Hematopoietic multipotent progenitor cell treated with erythropoietin and hydrocortisone succinate and interleukin-3 and kit ligand, for 6 days (in vitro differentiated cells): ENCODE data around the gene PPM1H.

Source experiments
- DNase-seq: peaks from one replicate; pipeline ENCODE4 v3.0.0-alpha.2; 2015

The PPM1H gene

GRCh38 chr12:62868820-62869219 lies 66.1 kb downstream of the PPM1H start:
- no peak for DNase-seq

GRCh38 chr12:62866451-62867082 lies 68.4 kb downstream of the PPM1H start:
- peak; percentile 36 for DNase-seq

GRCh38 chr12:62865937-62866336 lies 69.0 kb downstream of the PPM1H start:
- DNase-seq: no peak

- DNase-seq: no peak
Observed at GRCh38 chr12:62865065-62865464, 69.9 kb downstream of the PPM1H start.

- no peak for DNase-seq
Observed at GRCh38 chr12:62862259-62862881, 72.6 kb downstream of the PPM1H start.

GRCh38 chr12:62861586-62861985 lies 73.4 kb downstream of the PPM1H start:
- DNase-seq: no peak

GRCh38 chr12:62860501-62861411 lies 74.2 kb downstream of the PPM1H start:
- DNase-seq: no peak

- no peak for DNase-seq
Observed at GRCh38 chr12:62860020-62860419, 74.9 kb downstream of the PPM1H start.

- peak; percentile 62 for DNase-seq
Observed at GRCh38 chr12:62859321-62859737, 75.6 kb downstream of the PPM1H start.

GRCh38 chr12:62856454-62856853 lies 78.5 kb downstream of the PPM1H start:
- no peak for DNase-seq

- DNase-seq: no peak
Observed at GRCh38 chr12:62854024-62854423, 80.9 kb downstream of the PPM1H start.

- DNase-seq: no peak
Observed at GRCh38 chr12:62849398-62849797, 85.6 kb downstream of the PPM1H start.

- no peak for DNase-seq
Observed at GRCh38 chr12:62848418-62848817, 86.5 kb downstream of the PPM1H start.

GRCh38 chr12:62847709-62848108 lies 87.2 kb downstream of the PPM1H start:
- no peak for DNase-seq

- peak; percentile 36 for DNase-seq
Observed at GRCh38 chr12:62846491-62846890, 88.5 kb downstream of the PPM1H start.

- no peak for DNase-seq
Observed at GRCh38 chr12:62844915-62845314, 90.0 kb downstream of the PPM1H start.

- DNase-seq: no peak
Observed at GRCh38 chr12:62843716-62844115, 91.2 kb downstream of the PPM1H start.

- DNase-seq: peak; percentile 46
Observed at GRCh38 chr12:62841846-62842245, 93.1 kb downstream of the PPM1H start.

GRCh38 chr12:62840806-62841205 lies 94.1 kb downstream of the PPM1H start:
- DNase-seq: no peak

- DNase-seq: peak; percentile 28
Observed at GRCh38 chr12:62839869-62840660, 94.9 kb downstream of the PPM1H start.

- no peak for DNase-seq
Observed at GRCh38 chr12:62834971-62835547, 99.9 kb downstream of the PPM1H start.

- DNase-seq: no peak
Observed at GRCh38 chr12:62834406-62834805, 100.5 kb downstream of the PPM1H start.

- no peak for DNase-seq
Observed at GRCh38 chr12:62833634-62834033, 101.3 kb downstream of the PPM1H start.
